ENCODE data around the gene PPM1H.

Gene PPM1H

GRCh38 chr12:62622177-62622576 is 312.8 kb downstream of the PPM1H start:
- H3K9me3 ChIP-seq (ENCODE audit: severe bottlenecking): no peaks in the 10 kb centered on the region
- H3K4me3 ChIP-seq (ENCODE audit: low read depth, low read length): no peak overlapping the region
- TF ChIP-seq CTCF (IDR thresholded peaks at IDR 0.05; ENCODE audit: low read depth, low read length): no peak
- H3K27ac ChIP-seq: no peak overlapping the region
- no peaks in the 10 kb centered on the region for H3K36me3 ChIP-seq
- no peak for DNase-seq
- H3K27me3 ChIP-seq (ENCODE audit: insufficient read depth, low read depth, severe bottlenecking): no peaks in the 10 kb centered on the region

- Histone ChIP-seq H3K27me3 (ENCODE audit: insufficient read depth, low read depth, severe bottlenecking) (no peaks in the 10 kb centered on the region), H3K9me3 (ENCODE audit: severe bottlenecking) (no peaks in the 10 kb centered on the region), H3K27ac (no peak overlapping the region), H3K4me3 (ENCODE audit: low read depth, low read length) (no peak overlapping the region), H3K36me3 (no peaks in the 10 kb centered on the region)
- DNase-seq: no peak
- TF ChIP-seq CTCF (IDR thresholded peaks at IDR 0.05; ENCODE audit: low read depth, low read length): no peak
Observed at GRCh38 chr12:62621101-62621638, 313.8 kb downstream of the PPM1H start.

GRCh38 chr12:62618930-62619329 is 316.0 kb downstream of the PPM1H start:
- no peak for TF ChIP-seq CTCF (IDR thresholded peaks at IDR 0.05; ENCODE audit: low read depth, low read length)
- Histone ChIP-seq H3K36me3 (no peaks in the 10 kb centered on the region), H3K27me3 (ENCODE audit: insufficient read depth, low read depth, severe bottlenecking) (no peaks in the 10 kb centered on the region), H3K27ac (no peak overlapping the region), H3K9me3 (ENCODE audit: severe bottlenecking) (no peaks in the 10 kb centered on the region), H3K4me3 (ENCODE audit: low read depth, low read length) (no peak overlapping the region)
- no peak for DNase-seq

- Histone ChIP-seq H3K27ac (no peak overlapping the region), H3K36me3 (no peaks in the 10 kb centered on the region), H3K9me3 (ENCODE audit: severe bottlenecking) (no peaks in the 10 kb centered on the region), H3K27me3 (ENCODE audit: insufficient read depth, low read depth, severe bottlenecking) (no peaks in the 10 kb centered on the region), H3K4me3 (ENCODE audit: low read depth, low read length) (no peak overlapping the region)
- no peak for DNase-seq
- no peak for TF ChIP-seq CTCF (IDR thresholded peaks at IDR 0.05; ENCODE audit: low read depth, low read length)
Observed at GRCh38 chr12:62618319-62618718, 316.6 kb downstream of the PPM1H start.

GRCh38 chr12:62613081-62613480 is 321.9 kb downstream of the PPM1H start:
- no peak for DNase-seq
- Histone ChIP-seq H3K9me3 (ENCODE audit: severe bottlenecking) (no peaks in the 10 kb centered on the region), H3K27me3 (ENCODE audit: insufficient read depth, low read depth, severe bottlenecking) (no peaks in the 10 kb centered on the region), H3K36me3 (no peaks in the 10 kb centered on the region), H3K27ac (no peak overlapping the region), H3K4me3 (ENCODE audit: low read depth, low read length) (no peak overlapping the region)
- TF ChIP-seq CTCF (IDR thresholded peaks at IDR 0.05; ENCODE audit: low read depth, low read length): no peak

- no peak for DNase-seq
- no peak for TF ChIP-seq CTCF (IDR thresholded peaks at IDR 0.05; ENCODE audit: low read depth, low read length)
- no peak overlapping the region for H3K27ac ChIP-seq
- no peak overlapping the region for H3K4me3 ChIP-seq (ENCODE audit: low read depth, low read length)
- H3K9me3 ChIP-seq (ENCODE audit: severe bottlenecking): no peaks in the 10 kb centered on the region
- no peaks in the 10 kb centered on the region for H3K27me3 ChIP-seq (ENCODE audit: insufficient read depth, low read depth, severe bottlenecking)
- peaks cover 4% of the 10 kb centered on the region; the same call in 1 of the 2 replicates for H3K36me3 ChIP-seq
Observed at GRCh38 chr12:62606654-62607053, 328.3 kb downstream of the PPM1H start.

Data from WERI-Rb-1 (cell line).